Measurements from ENCODE around the gene ZFR2. TPM values are rescaled to one million over a fixed set of nuclear protein-coding genes. Genes with fewer than 3 reads are reported as not detected.
"Not testable (repeated sequence)": the region's sequence is repeated elsewhere in the genome, so short reads cannot be mapped to it uniquely, and the experiment has no call there.

The ZFR2 gene
- polyA plus RNA-seq (2013, experiment 1 of 2; ENCODE audit: insufficient read length): 0.19 TPM
- 0.07 TPM for polyA plus RNA-seq (2013, experiment 2 of 2; ENCODE audit: insufficient read length)

- DNase-seq: no peak
Observed at GRCh38 chr19:3868770-3869456, at the start of gene ZFR2. TSS of gene ZFR2 (minus strand) at chr19:3869038. CDS start at chr19:3869017, 21 bp downstream.

DNA sequence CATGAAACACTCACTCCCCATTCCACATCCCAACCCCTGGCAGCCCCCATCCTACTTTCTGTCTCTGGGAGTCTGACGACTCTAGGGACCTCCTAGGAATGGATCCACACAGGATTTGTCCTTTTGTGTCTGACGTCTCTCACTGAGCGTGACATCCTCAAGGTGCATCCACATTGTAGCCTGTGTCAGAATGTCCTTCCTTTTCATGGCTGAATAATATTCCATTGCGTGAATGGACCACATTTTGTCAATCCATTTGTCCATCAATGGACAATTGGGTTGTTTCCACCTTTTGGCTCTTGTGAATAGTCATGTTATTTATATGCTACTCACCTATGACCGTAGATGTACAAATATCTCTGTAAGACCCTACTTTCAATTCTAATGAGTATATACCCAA lies 47.2 kb upstream of the ZFR2 start:
- no peak for DNase-seq

DNA sequence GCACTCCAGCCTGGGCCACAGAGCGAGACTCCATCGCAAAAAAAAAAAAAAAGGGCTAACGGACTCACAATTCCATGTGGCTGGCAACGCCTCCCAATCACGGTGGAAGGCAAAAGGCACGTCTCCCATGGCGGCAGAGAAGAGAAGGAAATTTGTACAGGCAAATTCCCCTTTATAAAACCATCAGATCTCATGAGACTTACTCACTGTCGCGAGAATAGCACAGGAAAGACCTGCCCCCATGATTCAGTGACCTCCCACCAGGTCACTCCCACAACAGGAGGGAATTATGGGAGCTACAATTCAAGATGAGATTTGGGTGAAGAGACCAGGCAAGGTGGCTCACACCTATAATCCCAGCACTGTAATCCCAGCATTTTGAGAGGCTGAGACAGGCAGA lies 45.4 kb upstream of the ZFR2 start:
- DNase-seq: no peak

DNA sequence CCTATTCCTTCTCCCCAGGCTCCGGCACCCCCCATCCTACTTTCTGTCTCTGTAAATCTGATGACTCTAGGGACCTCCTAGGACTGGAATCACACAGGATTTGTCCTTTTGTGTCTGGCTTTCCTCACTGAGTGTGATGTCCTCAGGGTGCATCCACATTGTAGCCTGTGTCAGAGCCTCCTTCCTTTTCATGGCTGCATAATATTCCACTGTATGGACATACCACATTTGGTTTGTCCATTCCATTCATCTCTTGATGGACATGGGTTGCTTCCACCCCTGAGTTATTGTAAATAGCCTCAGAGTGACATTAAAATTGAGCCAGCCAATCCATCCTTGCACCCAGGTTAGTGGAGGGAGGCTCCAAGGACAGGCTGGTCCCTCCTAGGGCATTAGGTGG lies 41.3 kb upstream of the ZFR2 start:
- DNase-seq: no peak

- DNase-seq: no peak
Observed at GRCh38 chr19:3908266-3909054, 39.6 kb upstream of the ZFR2 start.

- no peak for DNase-seq
Observed at GRCh38 chr19:3907626-3908265, 38.9 kb upstream of the ZFR2 start.

DNA sequence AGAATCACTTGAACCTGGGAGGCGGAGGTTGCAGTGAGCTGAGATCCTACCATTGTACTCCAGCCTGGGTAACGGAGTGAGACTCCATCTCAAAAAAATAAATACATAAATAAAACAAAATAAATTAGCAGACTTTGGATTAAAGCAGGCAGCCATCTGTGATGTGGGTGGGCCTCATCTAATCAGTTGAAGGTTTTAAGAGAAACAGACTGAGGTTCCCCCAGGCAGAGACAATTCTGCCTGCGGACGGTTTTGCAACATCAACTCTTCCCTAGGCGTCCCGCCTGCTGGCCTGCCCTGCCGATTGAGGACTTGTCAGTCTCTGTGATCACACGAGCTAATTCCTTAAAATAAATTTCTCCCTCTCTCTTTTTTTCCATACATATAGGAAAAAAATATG lies 35.4 kb upstream of the ZFR2 start:
- DNase-seq: no peak

DNA sequence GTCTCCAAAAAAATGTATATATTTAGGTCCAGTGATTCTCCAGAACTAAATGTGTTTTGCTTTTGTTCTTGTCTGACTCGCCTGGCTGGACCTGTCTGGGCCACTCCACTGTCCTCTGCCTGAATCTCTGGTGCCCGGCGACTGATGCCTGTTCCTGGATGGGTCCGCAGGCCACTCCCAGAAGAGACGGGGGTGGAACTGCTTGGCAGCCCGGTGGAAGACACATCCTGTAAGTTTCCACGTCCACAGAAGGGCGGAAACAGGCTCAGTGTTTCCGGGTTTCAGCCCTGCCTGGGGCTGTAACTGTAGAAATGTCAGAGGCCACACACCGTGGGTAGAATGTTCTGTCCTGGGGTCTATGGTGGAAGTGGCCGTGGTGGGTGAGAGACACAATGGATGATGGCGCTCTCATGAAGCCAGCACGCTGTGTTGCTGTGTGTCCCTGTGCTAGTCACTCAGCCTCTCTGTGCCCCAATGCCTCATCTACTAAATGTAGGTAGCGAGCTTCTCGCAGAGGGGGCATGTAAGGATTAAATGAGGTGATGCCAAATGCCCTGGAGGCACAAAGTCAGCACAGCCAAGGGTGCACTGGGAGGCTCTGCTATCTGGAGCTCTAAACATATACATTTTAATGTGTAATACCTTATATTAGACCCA lies 33.6 kb upstream of the ZFR2 start:
- no peak for DNase-seq

DNA sequence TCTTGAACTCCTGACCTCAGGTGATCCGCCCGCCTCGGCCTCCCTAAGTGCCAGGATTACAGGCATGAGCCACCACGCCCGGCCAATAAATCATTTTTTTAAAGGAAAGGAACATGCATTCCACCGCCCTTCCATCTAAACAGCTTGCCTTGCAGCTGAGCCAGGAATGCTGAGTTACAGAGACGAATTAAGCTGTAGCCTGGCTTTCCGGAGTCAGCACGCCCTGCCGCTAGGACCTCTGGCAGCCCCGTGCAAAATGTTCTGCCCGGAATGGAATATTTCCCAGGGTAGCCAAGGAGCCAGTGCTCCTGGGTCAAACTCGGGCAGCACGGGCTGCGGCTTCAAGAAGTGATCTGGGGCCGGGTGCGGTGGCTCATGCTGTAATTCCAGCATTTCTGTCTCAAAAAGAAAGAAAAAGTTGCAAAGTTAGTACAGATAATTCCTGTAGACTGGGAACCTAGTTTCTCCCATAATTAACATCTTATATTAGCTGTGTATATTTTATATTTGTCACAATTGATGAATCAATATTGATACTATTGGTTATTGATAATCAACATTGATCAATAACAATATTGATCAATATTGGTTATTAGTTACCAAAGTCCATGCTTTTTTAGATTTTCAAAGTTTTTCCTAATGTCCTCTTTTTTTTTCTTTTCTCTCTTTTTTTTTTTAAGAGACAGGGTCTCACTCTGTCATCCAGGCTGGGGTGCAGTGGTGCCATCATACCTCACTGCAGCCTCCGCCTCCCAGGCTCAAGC lies 30.9 kb upstream of the ZFR2 start:
- no peak for DNase-seq

DNA sequence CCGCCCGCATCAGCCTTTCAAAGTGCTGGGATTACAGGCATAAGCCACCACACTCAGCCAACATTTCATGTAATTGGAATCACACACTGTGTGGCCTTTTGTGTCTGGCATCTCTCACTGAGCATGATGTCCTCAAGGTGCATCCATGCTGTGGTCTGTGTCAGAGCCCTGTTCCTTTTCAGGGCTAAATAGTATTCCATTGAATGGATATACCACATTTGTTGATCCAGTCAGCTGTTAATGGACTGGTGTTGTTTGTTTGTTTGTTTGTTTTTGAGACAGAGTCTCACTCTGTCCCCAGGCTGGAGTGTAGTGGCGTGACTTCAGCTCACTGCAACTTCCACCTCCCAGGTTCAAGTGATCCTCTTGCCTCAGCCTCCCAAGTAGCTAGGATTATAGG lies 29.6 kb upstream of the ZFR2 start:
- DNase-seq: no peak

- no peak for DNase-seq
Observed at GRCh38 chr19:3897936-3898335, 29.1 kb upstream of the ZFR2 start.

DNA sequence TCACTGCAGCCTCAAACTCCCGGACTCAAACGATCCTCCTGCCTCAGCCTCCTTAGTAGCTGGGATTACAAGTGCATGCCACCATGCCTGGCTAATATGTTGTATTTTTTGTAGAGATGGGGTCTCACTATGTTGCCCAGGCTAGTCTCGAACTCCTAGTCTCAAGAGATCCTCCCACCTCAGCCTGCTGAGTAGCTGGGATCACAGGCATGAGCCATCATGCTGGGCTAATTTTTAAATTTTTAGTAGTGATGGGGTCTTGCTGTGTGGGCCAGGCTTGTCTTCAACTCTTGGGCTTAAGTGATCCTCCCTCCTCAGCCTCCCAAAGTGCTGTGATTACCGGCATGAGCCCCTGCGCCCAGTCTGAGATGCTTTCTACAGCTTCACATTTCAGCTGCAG lies 26.9 kb upstream of the ZFR2 start:
- no peak for DNase-seq

GRCh38 chr19:3894959-3895358 lies 26.1 kb upstream of the ZFR2 start:
- not testable (repeated sequence) for DNase-seq

- no peak for DNase-seq
Observed at GRCh38 chr19:3893509-3894179, 24.8 kb upstream of the ZFR2 start.

DNA sequence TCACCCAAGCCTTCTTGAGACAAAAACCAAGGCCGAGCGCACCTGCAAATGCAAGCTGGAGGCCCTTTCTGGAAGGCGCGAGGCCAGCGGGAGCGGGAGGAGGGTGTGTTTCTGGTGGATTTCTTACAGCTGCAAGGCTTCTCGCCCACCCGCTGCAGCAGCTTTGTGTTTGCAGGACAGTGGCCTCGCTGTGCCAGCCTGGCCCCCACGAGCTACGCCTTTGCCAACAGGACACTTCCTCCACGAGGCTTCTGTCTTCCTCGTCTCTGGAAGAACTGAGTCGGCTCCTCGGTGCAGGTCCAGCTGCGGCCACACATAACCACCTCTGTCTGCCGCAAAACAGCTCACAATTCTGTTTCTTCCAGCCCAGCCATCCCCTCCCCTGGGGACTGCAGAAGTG lies 21.8 kb upstream of the ZFR2 start:
- no peak for DNase-seq

GRCh38 chr19:3882041-3882384 lies 13.2 kb upstream of the ZFR2 start:
- DNase-seq: no peak

GRCh38 chr19:3881272-3882040 lies 12.6 kb upstream of the ZFR2 start:
- DNase-seq: no peak

DNA sequence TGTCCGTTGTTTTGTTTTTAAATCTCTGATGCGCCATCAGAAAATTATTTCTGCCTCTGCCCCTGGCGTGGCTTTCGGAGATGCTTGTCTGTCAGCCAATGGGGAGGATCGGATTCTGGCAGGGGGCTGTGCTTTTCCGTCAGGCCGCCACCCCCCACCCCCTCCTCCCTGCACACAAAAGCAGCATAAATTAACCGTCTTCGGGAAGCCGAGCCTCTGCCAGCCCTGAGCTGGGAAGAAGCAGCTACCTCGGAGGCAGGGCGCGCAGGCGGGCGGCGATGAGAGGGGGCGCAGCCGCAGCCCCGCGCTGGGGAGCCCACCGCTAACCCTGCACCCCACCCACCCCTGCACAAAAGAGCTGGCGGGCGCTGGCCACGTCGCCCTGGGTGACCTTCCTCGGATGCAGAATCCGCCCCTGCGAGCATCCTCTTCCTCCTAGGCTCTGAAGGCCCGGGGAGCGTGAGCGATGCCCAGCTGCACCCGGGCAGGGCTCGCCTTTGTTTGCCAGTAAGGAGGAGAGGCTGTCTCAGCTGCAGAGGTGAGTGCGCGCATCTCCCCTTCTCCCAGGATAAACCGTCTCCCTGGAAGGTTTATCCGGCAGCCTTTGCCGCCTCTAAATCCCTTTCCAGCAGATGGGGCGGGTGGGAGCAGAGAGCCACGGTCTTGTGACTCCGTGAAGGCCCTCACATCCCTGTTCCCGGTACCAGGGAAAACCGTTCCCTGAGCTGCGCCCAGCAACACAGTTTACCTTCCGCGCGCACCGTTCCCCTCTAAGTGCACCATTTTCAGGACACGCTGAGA lies 11.8 kb upstream of the ZFR2 start, which contains the start of gene ATCAY:
ATCAY (plus strand) TSS at position 215 of the 801 bp plus-strand sequence. CDS start 5,083 bp downstream, outside the sequence.
- no peak for DNase-seq

DNA sequence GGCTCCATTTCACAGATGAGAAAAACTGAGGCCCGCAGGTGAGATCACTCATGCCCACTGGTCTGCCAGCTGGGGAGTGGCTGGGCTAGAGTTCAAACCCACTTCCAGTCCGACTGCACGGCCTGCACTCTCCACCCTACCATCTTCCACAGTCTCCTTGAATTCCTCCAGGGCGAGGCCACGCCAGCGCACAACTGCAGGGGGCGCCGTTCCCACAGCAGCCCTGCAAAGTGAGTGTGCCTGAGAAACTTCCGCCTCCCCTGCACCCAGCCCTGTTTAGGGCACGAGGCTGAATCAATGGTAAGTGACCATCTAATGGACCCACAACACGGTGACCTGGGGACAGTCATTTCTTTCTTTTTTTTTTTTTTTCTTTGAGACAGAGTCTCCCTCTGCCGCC lies 10.8 kb upstream of the ZFR2 start:
- no peak for DNase-seq

GRCh38 chr19:3874695-3875094 lies 5.9 kb upstream of the ZFR2 start:
- DNase-seq: not testable (repeated sequence)
